Lower leg skin (tissue), 4 donors: ENCODE measurements around the gene IL1RAPL1. TPM values are rescaled to one million over a fixed set of nuclear protein-coding genes. Genes with fewer than 3 reads are reported as not detected.

Source experiments
- DNase-seq, 2 donors: peaks; one replicate each; pipeline ENCODE4 v3.0.0-alpha.2; 2019; ENCODE audit warnings: low spot score in 2 of 2
- H3K4me3 ChIP-seq: fragments of 200-600 bp; sonication (generic); 2 replicates; pipeline ENCODE4 v1.5.1; 2017; ENCODE audit warnings: mild to moderate bottlenecking, low read depth; ENCODE audit not compliant: poor library complexity, severe bottlenecking
- CTCF ChIP-seq, 3 donors: fragments of 450-650 bp; IDR thresholded peaks; one replicate each; pipeline ENCODE4 v1.5.1; 2016; ENCODE audit warnings: antibody characterized with exemption in 3 of 3, mild to moderate bottlenecking in 3 of 3, moderate library complexity in 2 of 3
- POLR2A ChIP-seq, 2 donors: fragments of 450-650 bp; IDR thresholded peaks; one replicate each; pipeline ENCODE4 v1.6.1; 2016 to 2017; ENCODE audit warnings: antibody characterized with exemption in 2 of 2, mild to moderate bottlenecking in 1 of 2, moderate library complexity in 1 of 2
- WGBS, 2 donors: methylation state at CpG; one replicate each; pipeline ENCODE4 v1.1.5; 2018; 5-methylcytosine and 5-hydroxymethylcytosine counted together
- intact Hi-C: fragments of 100-400 bp; cut with DNase I; formaldehyde crosslinking; loops from one replicate; pipeline ENCODE4 v1.15.0; 2023; ENCODE audit warnings: low total_unique reads
- total RNA-seq, 4 donors: library from RNA; depleted of rRNA; stranded (reverse); fragments of >200 nt; gene quantifications; one replicate each; pipeline ENCODE4 v1.1.0, GENCODE V29; 2016

The IL1RAPL1 gene
- total RNA-seq, 4 donors from 2014 or later, result 0.07 to 1.8 (median 0.10) TPM; not detected in 1

- TF ChIP-seq POLR2A (IDR thresholded peaks at IDR 0.05), result no peak
- TF ChIP-seq CTCF (IDR thresholded peaks at IDR 0.05), result no peak
- 65 to 83% methylated on average over 3 of the region's 3 CpGs for WGBS, 2 donors
- DNase-seq, result no peak
- no peak overlapping the region for H3K4me3 ChIP-seq
- intact Hi-C loops, result no loop called here
Observed at GRCh38 chrX:29491659-29492058, 904.4 kb downstream of the IL1RAPL1 start.

- TF ChIP-seq POLR2A (IDR thresholded peaks at IDR 0.05) (no peak), CTCF (IDR thresholded peaks at IDR 0.05) (no peak)
- intact Hi-C loops, result no loop called here
- WGBS, 2 donors, result 38 to 44% methylated on average over 2 of the region's 2 CpGs
- H3K4me3 ChIP-seq, result no peak overlapping the region
- no peak for DNase-seq
Observed at GRCh38 chrX:29496636-29497180, 909.5 kb downstream of the IL1RAPL1 start.

- DNase-seq, result no peak
- TF ChIP-seq POLR2A (IDR thresholded peaks at IDR 0.05) (no peak), CTCF (IDR thresholded peaks at IDR 0.05) (no peak)
- H3K4me3 ChIP-seq, result no peak overlapping the region
- 60 to 79% methylated on average over 1 of the region's 1 CpG for WGBS, 2 donors
- intact Hi-C loops, result no loop called here
Observed at GRCh38 chrX:29506729-29507128, 919.5 kb downstream of the IL1RAPL1 start.

- TF ChIP-seq POLR2A (IDR thresholded peaks at IDR 0.05) (no peak), CTCF (IDR thresholded peaks at IDR 0.05) (no peak)
- WGBS, 2 donors, result 55 to 70% methylated on average over 4 of the region's 4 CpGs
- intact Hi-C loops, result no loop called here
- no peak for DNase-seq
- no peak overlapping the region for H3K4me3 ChIP-seq
Observed at GRCh38 chrX:29518100-29518499, 930.9 kb downstream of the IL1RAPL1 start.

- H3K4me3 ChIP-seq, result no peak overlapping the region
- no peak for DNase-seq
- TF ChIP-seq CTCF (IDR thresholded peaks at IDR 0.05) (no peak), POLR2A (IDR thresholded peaks at IDR 0.05) (no peak)
- intact Hi-C loops, result no loop called here
- WGBS, 2 donors, result 64 to 77% methylated on average over 1 of the region's 1 CpG
Observed at GRCh38 chrX:29528281-29528680, 941.0 kb downstream of the IL1RAPL1 start.

GRCh38 chrX:29530501-29530900 is 943.3 kb downstream of the IL1RAPL1 start:
- intact Hi-C loops, result no loop called here
- 43 to 72% methylated on average over 2 of the region's 2 CpGs for WGBS, 2 donors
- H3K4me3 ChIP-seq, result no peak overlapping the region
- TF ChIP-seq POLR2A (IDR thresholded peaks at IDR 0.05) (no peak), CTCF (IDR thresholded peaks at IDR 0.05) (no peak)
- DNase-seq, result no peak
